H9 (cell line): ENCODE data around the gene ROBO1. TPM values are rescaled to one million over a fixed set of nuclear protein-coding genes. Genes with fewer than 3 reads are reported as not detected.
A peak's percentile ranks its signal among the peaks of the same experiment; 100 is the strongest.
"Not testable (repeated sequence)": the region's sequence is repeated elsewhere in the genome, so short reads cannot be mapped to it uniquely, and the experiment has no call there.

ENCODE experiments used
- DNase-seq: peaks from one replicate; pipeline ENCODE4 v3.0.0-alpha.2; 2017
- H2AFZ ChIP-seq: one replicate; pipeline ENCODE4 v1.6.1; 2013; ENCODE audit warnings: mild to moderate bottlenecking, low read length, control low read depth, moderate library complexity
- H2AK5ac ChIP-seq: 2 replicates; pipeline ENCODE4 v1.6.1; 2013; ENCODE audit warnings: low read length, control low read depth, mixed read lengths; ENCODE audit not compliant: insufficient read length
- H2BK120ac ChIP-seq: one replicate; pipeline ENCODE4 v1.6.1; 2013; ENCODE audit warnings: low read depth, mild to moderate bottlenecking, low read length, control low read depth, inconsistent platforms; ENCODE audit not compliant: poor library complexity, severe bottlenecking
- H2BK12ac ChIP-seq: 2 replicates; pipeline ENCODE4 v1.6.1; 2013; ENCODE audit warnings: low read length, control low read depth, mixed read lengths, low read depth; ENCODE audit not compliant: insufficient read length
- H2BK15ac ChIP-seq: 2 replicates; pipeline ENCODE4 v1.6.1; 2013; ENCODE audit warnings: low read depth, low read length, control low read depth
- H2BK20ac ChIP-seq: one replicate; pipeline ENCODE4 v1.6.1; 2013; ENCODE audit warnings: low read depth, mild to moderate bottlenecking, low read length, control low read depth, inconsistent platforms; ENCODE audit not compliant: poor library complexity, severe bottlenecking
- H2BK5ac ChIP-seq: 2 replicates; pipeline ENCODE4 v1.6.1; 2013; ENCODE audit warnings: low read length, control low read depth, mixed read lengths; ENCODE audit not compliant: insufficient read length
- H3K14ac ChIP-seq: 2 replicates; pipeline ENCODE4 v1.6.1; 2013; ENCODE audit warnings: low read length, control low read depth; ENCODE audit not compliant: insufficient read depth
- H3K18ac ChIP-seq: 2 replicates; pipeline ENCODE4 v1.6.1; 2013; ENCODE audit warnings: low read depth, mild to moderate bottlenecking, mixed read lengths, low read length, control low read depth; ENCODE audit not compliant: insufficient read length
- H3K23ac ChIP-seq: 2 replicates; pipeline ENCODE4 v1.6.1; 2013; ENCODE audit warnings: low read length, control low read depth, mixed read lengths, low read depth; ENCODE audit not compliant: insufficient read length
- H3K23me2 ChIP-seq: 2 replicates; pipeline ENCODE4 v1.6.1; 2013; ENCODE audit warnings: low read depth, mild to moderate bottlenecking, mixed read lengths, low read length, control low read depth; ENCODE audit not compliant: insufficient read length, poor library complexity, severe bottlenecking
- H3K27ac ChIP-seq: 2 replicates; pipeline ENCODE4 v1.5.1; 2013; ENCODE audit warnings: low read length, control low read depth, mixed read lengths, low read depth; ENCODE audit not compliant: insufficient read length
- H3K27me3 ChIP-seq: 2 replicates; pipeline ENCODE4 v1.6.1; 2013; ENCODE audit warnings: low read length, control low read depth, inconsistent platforms; ENCODE audit not compliant: insufficient read depth
- H3K4ac ChIP-seq: 2 replicates; pipeline ENCODE4 v1.6.1; 2013; ENCODE audit warnings: low read depth, mild to moderate bottlenecking, control low read depth, inconsistent platforms, low read length, moderate library complexity
- H3K4me1 ChIP-seq: 2 replicates; pipeline ENCODE4 v1.6.1; 2013; ENCODE audit warnings: low read length, control low read depth, inconsistent platforms; ENCODE audit not compliant: insufficient read depth
- H3K4me2 ChIP-seq: 2 replicates; pipeline ENCODE4 v1.6.1; 2013; ENCODE audit warnings: low read length, control low read depth, mixed read lengths; ENCODE audit not compliant: insufficient read length, insufficient read depth
- H3K56ac ChIP-seq: 2 replicates; pipeline ENCODE4 v1.6.1; 2013; ENCODE audit warnings: low read depth, mild to moderate bottlenecking, mixed read lengths, low read length, control low read depth; ENCODE audit not compliant: insufficient read length
- H3K79me1 ChIP-seq: 2 replicates; pipeline ENCODE4 v1.6.1; 2013; ENCODE audit warnings: low read depth, mild to moderate bottlenecking, moderate library complexity, low read length, control low read depth, inconsistent platforms; ENCODE audit not compliant: insufficient read depth, poor library complexity, severe bottlenecking
- H3K79me2 ChIP-seq: 2 replicates; pipeline ENCODE4 v1.6.1; 2013; ENCODE audit warnings: low read length, control low read depth, inconsistent platforms; ENCODE audit not compliant: insufficient read depth
- H3K9ac ChIP-seq: 2 replicates; pipeline ENCODE4 v1.6.1; 2013; ENCODE audit warnings: low read length, control low read depth, mixed read lengths; ENCODE audit not compliant: insufficient read length; ENCODE audit errors: extremely low read depth
- H3K9me3 ChIP-seq: one replicate; pipeline ENCODE4 v1.6.1; 2013; ENCODE audit warnings: low read depth, low read length, inconsistent platforms; ENCODE audit not compliant: control insufficient read depth
- H3T11ph ChIP-seq: one replicate; pipeline ENCODE4 v1.6.1; 2013; ENCODE audit warnings: mild to moderate bottlenecking, low read length, control low read depth, inconsistent platforms
- H4K20me1 ChIP-seq: one replicate; pipeline ENCODE4 v1.6.1; 2013; ENCODE audit not compliant: control insufficient read depth, insufficient read length, insufficient read depth
- H4K5ac ChIP-seq: 2 replicates; pipeline ENCODE4 v1.6.1; 2013; ENCODE audit warnings: low read depth, mild to moderate bottlenecking, mixed read lengths, low read length, control low read depth; ENCODE audit not compliant: insufficient read length
- H4K8ac ChIP-seq: replicated peaks from 2 replicates; pipeline ENCODE4 v1.6.1; 2013; ENCODE audit warnings: low read length, control low read depth, mixed read lengths, low read depth; ENCODE audit not compliant: insufficient read length
- H4K91ac ChIP-seq: 2 replicates; pipeline ENCODE4 v1.6.1; 2013; ENCODE audit warnings: low read depth, mild to moderate bottlenecking, moderate library complexity, mixed read lengths, low read length, control low read depth; ENCODE audit not compliant: insufficient read length
- H3K27ac Mint-ChIP-seq, 3 experiments: 2 replicates in 2 of 3; 3 replicates in 1 of 3; pipeline ENCODE4 v1.8.0; 2020 to 2021; ENCODE audit warnings: mixed read lengths in 3 of 3, mild to moderate bottlenecking in 1 of 3, moderate library complexity in 1 of 3
- H3K27me3 Mint-ChIP-seq: 2 replicates; pipeline ENCODE4 v1.8.0; 2021; ENCODE audit warnings: low read depth, mild to moderate bottlenecking, moderate library complexity, mixed read lengths
- H3K36me3 Mint-ChIP-seq, 3 experiments: 2 replicates in 2 of 3; 3 replicates in 1 of 3; pipeline ENCODE4 v1.8.0; 2020 to 2021; ENCODE audit warnings: low read depth in 3 of 3, mixed read lengths in 3 of 3; ENCODE audit not compliant: insufficient read depth in 1 of 3
- H3K4me1 Mint-ChIP-seq, 2 experiments: 2 replicates each; pipeline ENCODE4 v1.8.0; 2020; ENCODE audit warnings: mixed read lengths in 2 of 2
- H3K4me3 Mint-ChIP-seq, 2 experiments: 2 replicates in 1 of 2; 3 replicates in 1 of 2; pipeline ENCODE4 v1.8.0; 2020 to 2021; ENCODE audit warnings: mild to moderate bottlenecking in 2 of 2, mixed read lengths in 2 of 2, moderate library complexity in 1 of 2
- H3K9me3 Mint-ChIP-seq, 2 experiments: 2 replicates in 1 of 2; 3 replicates in 1 of 2; pipeline ENCODE4 v1.8.0; 2020; ENCODE audit warnings: mild to moderate bottlenecking in 2 of 2, mixed read lengths in 2 of 2, moderate library complexity in 1 of 2
- CTCF ChIP-seq: fragments of 200-600 bp; sonication (generic); conservative IDR thresholded peaks from 3 replicates; pipeline ENCODE4 v1.8.0; 2021; ENCODE audit warnings: antibody characterized with exemption, mild to moderate bottlenecking
- WGBS: extraction: QIAGEN DNeasy Blood & Tissue Kit; methylation state at CpG from one replicate; pipeline ENCODE4 v1.1.7; 2013; ENCODE audit warnings: missing lambda C conversion rate, low lambda C conversion rate, mixed read lengths; ENCODE audit not compliant: insufficient read length; ENCODE audit errors: extremely low coverage; 5-methylcytosine and 5-hydroxymethylcytosine counted together
- total RNA-seq: library from RNA; stranded (reverse); gene quantifications from 2 replicates; pipeline ENCODE4 v1.2.1, GENCODE V29; 2021

Gene ROBO1
- total RNA-seq, 1 experiment from 2014 or later: 62.7 TPM

DNA sequence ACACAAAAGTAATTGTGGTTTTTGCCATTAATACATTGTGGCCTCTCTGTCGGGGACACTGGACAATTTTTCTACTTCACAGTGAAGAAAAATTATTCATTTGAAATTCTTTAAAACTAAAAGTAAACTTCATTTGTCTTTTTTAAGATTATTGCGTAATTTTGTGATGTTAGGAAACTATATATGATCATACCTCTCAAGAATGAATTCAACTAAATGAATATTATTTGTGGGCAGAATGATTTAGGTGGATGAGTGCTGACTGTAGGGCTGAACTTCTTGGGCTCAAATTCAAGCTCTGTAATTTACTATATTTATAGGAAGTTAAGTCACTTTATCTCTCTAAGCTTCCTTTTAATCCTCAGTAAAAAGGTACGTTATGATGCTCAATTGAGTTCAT is 441.2 kb downstream of the ROBO1 start:
- H3K27ac ChIP-seq: peak overlapping the region; percentile 95
- no CpG with 5 or more reads among the region's 3 CpGs for WGBS
- no peak overlapping the region for H2BK15ac ChIP-seq
- peak overlapping the region in 1 of 2 experiments; percentile 10; a peak in 1 of 5 replicates for H3K4me3 Mint-ChIP-seq
- no peaks in the 10 kb centered on the region for H3K23me2 ChIP-seq
- no peak overlapping the region for H2AK5ac ChIP-seq
- H3K4ac ChIP-seq: no peak overlapping the region
- H3K4me1 Mint-ChIP-seq: peaks cover 42 to 44% of the 10 kb centered on the region in 2 experiments
- H3K9ac ChIP-seq: peak overlapping the region; percentile 31
- H3K56ac ChIP-seq: no peak overlapping the region
- H4K8ac ChIP-seq: no peak overlapping the region
- H3K27ac Mint-ChIP-seq: peak overlapping the region; percentile 97 to 98 (median 98); a peak in 5 of 7 replicates
- no peak overlapping the region for H2BK12ac ChIP-seq
- H2BK5ac ChIP-seq: peak overlapping the region; percentile 29
- H3K14ac ChIP-seq: no peak overlapping the region
- H3K4me1 ChIP-seq: peaks cover 5% of the 10 kb centered on the region; the same call in 1 of the 2 replicates
- no peaks in the 10 kb centered on the region for H3K9me3 ChIP-seq
- no peaks in the 10 kb centered on the region for H3K27me3 Mint-ChIP-seq
- no peak for DNase-seq
- no peak overlapping the region for H4K5ac ChIP-seq
- TF ChIP-seq CTCF: no peak
- H3K4me2 ChIP-seq: no peak overlapping the region
- H4K20me1 ChIP-seq: no peaks in the 10 kb centered on the region
- no peak overlapping the region for H3T11ph ChIP-seq
- H3K79me2 ChIP-seq: no peaks in the 10 kb centered on the region
- H2AFZ ChIP-seq: no peak overlapping the region
- H3K23ac ChIP-seq: no peak overlapping the region
- no peaks in the 10 kb centered on the region for H3K79me1 ChIP-seq
- H3K9me3 Mint-ChIP-seq: no peaks in the 10 kb centered on the region
- no peak overlapping the region for H2BK20ac ChIP-seq
- H2BK120ac ChIP-seq: no peak overlapping the region
- H3K18ac ChIP-seq: no peak overlapping the region
- no peak overlapping the region for H4K91ac ChIP-seq
- H3K36me3 Mint-ChIP-seq: no peaks in the 10 kb centered on the region
- H3K27me3 ChIP-seq: no peaks in the 10 kb centered on the region

DNA sequence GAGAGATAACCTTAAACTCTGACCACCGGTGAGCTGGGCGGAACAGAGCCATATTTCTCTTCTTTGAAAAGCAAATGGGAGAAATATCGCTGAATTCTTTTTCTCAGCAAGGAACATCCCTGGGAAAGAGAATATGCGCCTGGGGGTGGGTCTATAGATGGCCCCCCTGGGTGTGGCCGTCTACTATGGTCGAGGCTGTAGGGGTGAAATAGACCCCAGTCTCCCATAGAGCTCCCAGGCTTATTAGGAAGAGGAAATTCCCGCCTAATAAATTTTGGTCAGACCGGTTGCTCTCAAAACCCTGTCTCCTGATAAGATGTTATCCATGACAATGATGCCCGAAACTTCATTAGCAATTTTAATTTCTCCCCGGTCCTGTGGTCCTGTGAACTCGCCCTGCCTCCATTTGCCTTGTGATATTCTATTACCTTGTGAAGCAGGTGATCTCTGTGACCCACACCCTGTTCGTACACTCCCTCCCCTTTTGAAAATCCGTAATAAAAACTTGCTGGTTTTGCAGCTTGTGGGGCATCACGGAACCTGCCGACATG is 441.9 kb downstream of the ROBO1 start:
- H4K20me1 ChIP-seq, H3K56ac ChIP-seq, H3K9me3 Mint-ChIP-seq, H3K79me1 ChIP-seq, H3K27me3 Mint-ChIP-seq, H3K14ac ChIP-seq, H3K23ac ChIP-seq, H4K5ac ChIP-seq, H3K18ac ChIP-seq, H3K23me2 ChIP-seq, H2BK12ac ChIP-seq, H3K36me3 Mint-ChIP-seq, H2BK120ac ChIP-seq, H3T11ph ChIP-seq, H2BK5ac ChIP-seq, H2AK5ac ChIP-seq, H3K27me3 ChIP-seq, H2AFZ ChIP-seq, H4K8ac ChIP-seq, H4K91ac ChIP-seq, H3K9me3 ChIP-seq, H3K4me2 ChIP-seq, H3K4ac ChIP-seq, H3K79me2 ChIP-seq, H2BK15ac ChIP-seq, H3K4me1 ChIP-seq: not testable (repeated sequence)
- H3K9ac ChIP-seq: peak overlapping the region; percentile 31
- H2BK20ac ChIP-seq: peak overlapping the region; percentile 99
- WGBS: no CpG with 5 or more reads among the region's 15 CpGs
- Mint-ChIP-seq H3K4me1 (peaks cover 47 to 48% of the 10 kb centered on the region in 2 experiments), H3K4me3 (peak overlapping the region; percentile 48 to 53; a peak in 4 of 5 replicates), H3K27ac (peak overlapping the region; percentile 97 to 98 (median 98))
- peak; percentile 38 for DNase-seq
- peak overlapping the region; percentile 95 for H3K27ac ChIP-seq
